SKM-1 (cell line): Measurements from ENCODE around the gene DLG2.

Experiments
- DNase-seq: peaks from one replicate; lab custom pipeline; 2025; ENCODE audit not compliant: unreplicated experiment; lab: John Stamatoyannopoulos, UW

The DLG2 gene

DNA sequence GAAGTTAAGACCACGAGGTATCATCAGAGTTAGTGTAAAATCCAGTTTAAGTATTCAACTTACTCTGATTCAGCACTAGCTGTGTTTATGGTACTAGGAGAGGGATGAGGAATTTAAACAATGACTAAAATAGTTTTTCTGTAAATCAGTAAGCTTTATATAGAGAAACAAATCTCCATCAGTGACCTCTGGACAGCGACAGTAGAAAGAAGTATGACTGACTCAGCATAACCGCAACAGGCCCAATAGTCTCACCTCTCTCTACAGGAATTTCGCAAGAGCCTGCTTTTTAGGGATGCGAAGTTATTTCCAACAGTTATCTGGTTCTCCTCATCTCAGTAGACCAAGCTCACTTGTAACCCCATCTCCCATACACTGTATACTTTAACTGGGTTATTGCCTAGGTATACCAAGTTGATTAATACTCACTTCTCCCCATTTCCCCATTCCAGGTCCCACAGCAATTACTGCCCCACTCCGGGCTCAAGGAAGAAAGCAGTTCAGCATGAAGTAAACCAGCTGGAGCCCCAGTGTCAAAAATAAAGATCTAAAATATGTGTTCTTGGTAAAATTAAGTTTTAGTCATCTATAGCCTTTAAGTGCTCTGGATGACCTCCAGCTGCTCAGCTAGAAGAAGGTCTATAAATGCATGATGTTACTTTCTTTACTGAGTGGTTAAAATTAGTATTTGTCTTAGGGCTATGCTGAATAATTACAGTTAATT is 1570.3 kb downstream of the DLG2 start:
- DNase-seq: no peak

DNA sequence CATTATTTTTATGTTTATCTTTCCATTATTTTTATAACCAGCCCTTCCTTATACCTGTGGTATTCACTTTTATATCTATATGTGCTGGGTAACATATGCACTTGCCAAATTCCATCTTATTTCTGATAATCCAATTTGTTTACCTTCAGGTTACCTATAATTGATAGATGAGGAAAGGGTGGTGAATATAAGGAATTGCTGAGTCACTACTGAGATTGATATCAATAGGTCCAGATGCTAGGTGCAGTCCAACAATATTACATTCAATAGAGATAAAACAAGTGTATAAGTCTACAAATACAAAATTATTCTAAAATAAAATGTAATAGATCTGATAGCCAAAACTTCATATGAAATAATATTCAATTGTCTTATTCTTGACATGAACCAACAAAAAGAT is 1582.0 kb downstream of the DLG2 start:
- no peak for DNase-seq

- DNase-seq: no peak
These were observed 1582.4 kb downstream of the DLG2 start for GRCh38 chr11:84044706-84045105.

- DNase-seq: no peak
These were observed 1590.4 kb downstream of the DLG2 start for GRCh38 chr11:84036664-84037194.

DNA sequence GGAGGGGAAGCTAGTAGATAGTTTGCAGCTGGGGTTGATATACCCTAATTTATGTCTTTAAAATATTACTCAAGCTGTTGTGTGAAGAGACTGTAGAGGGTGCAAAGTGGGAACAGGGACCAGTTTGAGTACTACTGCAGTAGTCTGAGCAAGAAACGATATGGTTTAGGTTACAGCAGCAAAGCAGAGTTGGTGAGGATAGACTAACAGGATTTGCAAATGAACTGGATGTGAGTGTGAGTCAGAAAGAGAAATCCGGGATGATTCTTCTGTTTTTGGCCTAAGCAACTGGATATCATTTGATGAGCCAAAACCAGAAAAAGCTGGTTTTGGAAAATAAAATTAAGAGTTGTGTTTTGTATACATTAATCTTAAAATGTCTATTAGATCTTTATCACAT is 1591.5 kb downstream of the DLG2 start:
- no peak for DNase-seq

DNA sequence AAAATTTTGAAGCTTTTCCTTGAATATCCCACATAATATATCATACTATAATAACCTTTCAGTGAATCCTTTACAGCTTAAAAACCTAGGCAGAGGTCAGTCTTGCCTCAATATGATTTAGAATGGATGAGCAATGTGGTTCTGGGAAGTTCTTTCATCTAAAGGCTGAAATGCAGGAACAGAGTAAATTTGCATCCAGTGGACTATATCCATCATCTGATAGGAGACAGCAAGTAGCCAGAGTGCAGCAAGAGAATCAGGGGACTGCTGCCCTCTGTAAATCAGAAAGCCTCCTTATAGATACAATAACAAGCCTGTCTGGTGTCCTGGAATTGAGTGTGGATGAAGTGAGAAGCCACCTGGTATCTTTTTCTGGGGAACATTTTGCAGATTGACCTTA is 1592.7 kb downstream of the DLG2 start:
- DNase-seq: no peak

GRCh38 chr11:84024266-84024665 is 1602.9 kb downstream of the DLG2 start:
- DNase-seq: no peak

GRCh38 chr11:84022695-84023094 is 1604.4 kb downstream of the DLG2 start:
- no peak for DNase-seq

- DNase-seq: no peak
These were observed 1604.9 kb downstream of the DLG2 start for GRCh38 chr11:84022201-84022600.

DNA sequence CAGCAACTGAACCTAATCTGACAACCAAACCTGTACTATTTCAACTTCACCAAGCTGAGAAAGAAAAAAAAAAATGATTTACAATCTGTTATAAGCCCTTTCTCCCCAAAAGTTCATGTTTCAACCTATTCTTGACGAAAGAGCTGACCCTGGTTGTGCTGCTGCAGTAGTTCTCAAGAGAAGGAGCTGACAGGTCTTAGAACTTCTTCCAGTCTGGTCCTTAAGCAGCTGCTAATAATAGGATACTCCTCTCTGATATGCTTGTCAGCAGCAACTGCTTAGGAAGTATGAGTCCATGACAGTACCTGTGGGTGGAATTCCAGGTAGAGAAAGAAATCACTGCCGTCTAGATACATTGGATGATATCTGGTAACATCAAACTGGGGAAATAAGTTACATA is 1605.9 kb downstream of the DLG2 start:
- DNase-seq: no peak

DNA sequence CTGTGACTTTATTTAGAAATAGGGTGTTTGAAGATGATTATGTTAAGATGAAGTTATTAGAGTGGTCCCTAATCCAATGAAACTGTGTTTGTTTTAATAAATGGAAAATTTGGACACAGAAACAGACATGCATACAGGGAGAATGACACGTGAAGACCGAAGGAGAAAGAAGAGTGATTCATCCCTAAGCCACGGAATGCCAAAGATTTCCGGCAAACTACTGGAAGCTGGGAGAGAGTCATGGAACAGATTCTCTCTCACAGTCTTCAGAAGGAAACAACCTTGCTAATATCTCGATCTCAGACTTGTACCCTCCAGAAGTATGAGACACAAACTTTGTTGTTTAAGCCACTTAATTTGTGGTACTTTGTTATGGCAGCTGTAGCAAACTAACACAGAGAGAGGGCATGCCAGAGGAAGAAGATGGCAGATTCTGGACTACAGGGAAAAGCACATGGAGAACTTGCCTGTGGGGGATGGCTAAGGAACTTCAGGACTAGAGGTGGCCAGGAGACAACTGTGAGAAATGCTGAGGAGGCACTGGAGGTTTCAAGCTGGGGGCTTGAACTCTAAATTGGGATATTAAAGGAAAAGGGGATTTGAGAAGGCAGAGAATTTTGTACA is 1607.5 kb downstream of the DLG2 start:
- DNase-seq: no peak

- DNase-seq: no peak
These were observed 1612.6 kb downstream of the DLG2 start for GRCh38 chr11:84014539-84014938.

DNA sequence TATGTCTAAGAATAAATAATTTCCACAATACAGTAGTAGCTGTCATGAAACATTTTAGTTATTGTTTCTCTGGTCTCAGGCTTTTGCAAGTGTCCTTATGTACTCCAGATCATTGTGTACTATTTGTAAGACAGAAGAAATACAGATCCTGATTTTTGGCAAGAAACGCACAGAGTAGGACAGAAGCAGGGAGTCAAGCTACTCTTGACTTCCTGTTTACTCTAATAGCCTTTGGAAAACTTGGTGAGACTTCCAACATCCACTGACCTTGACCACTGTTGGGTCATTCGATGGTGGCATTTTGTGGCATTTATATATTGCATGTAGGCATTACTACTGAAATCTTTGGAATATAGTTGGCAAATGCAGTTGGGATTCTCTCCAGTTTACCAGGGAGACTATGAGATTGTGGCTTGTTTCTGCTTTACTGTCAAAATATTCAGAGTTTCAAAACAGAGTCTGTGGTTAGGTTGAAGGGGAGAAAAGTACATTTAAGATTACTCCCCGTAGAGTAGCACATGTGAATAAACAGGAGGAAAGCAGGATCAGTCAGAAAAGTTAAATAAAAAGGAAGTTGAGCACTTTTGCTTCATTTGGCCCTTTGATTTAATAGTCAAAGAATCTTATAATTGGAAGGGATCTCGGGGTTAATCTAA is 1614.8 kb downstream of the DLG2 start:
- DNase-seq: no peak

- DNase-seq: no peak
These were observed 1624.0 kb downstream of the DLG2 start for GRCh38 chr11:84003181-84003580.

- no peak for DNase-seq
These were observed 1628.2 kb downstream of the DLG2 start for GRCh38 chr11:83998921-83999320.

- no peak for DNase-seq
These were observed 1636.9 kb downstream of the DLG2 start for GRCh38 chr11:83990160-83990733.

GRCh38 chr11:83982825-83983224 is 1644.3 kb downstream of the DLG2 start:
- DNase-seq: no peak

DNA sequence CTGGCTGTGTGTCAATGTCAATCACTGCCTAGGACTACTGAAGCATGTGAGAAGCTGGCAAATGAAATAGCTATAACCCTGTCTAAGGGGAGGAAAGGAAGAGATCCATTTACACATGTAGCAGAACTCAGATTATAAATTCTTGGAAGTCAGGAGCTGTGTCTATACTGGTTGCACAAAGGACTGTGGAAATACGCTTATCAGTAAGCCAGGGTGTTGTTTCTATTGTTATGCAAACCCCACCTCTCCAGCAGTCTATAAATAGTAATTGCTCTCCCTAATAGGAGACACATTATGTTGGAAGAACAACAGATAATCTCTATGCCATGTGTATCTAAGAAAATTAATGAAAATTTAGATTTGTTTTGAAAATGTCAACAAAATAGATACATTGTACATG is 1647.6 kb downstream of the DLG2 start:
- DNase-seq: no peak

GRCh38 chr11:83978942-83979341 is 1648.2 kb downstream of the DLG2 start:
- no peak for DNase-seq

DNA sequence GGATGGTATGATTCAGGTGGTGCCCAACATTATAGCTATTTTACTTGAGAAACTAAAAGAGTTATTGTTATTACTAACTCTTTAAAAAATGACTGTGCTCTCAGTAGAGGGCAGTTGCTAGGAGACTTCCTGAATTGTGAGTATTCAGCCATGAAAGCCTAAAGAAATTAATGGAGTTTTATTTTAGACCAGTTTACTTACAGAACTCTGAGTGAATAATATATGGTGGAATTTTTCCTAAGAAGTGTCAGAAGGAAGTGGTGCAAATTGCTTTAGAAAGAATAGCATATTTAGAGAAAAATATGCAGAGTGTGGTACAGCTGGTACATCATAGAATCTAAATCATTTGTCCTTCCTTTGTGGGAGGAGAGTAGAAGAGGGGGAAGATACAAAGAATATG is 1651.1 kb downstream of the DLG2 start:
- no peak for DNase-seq

DNA sequence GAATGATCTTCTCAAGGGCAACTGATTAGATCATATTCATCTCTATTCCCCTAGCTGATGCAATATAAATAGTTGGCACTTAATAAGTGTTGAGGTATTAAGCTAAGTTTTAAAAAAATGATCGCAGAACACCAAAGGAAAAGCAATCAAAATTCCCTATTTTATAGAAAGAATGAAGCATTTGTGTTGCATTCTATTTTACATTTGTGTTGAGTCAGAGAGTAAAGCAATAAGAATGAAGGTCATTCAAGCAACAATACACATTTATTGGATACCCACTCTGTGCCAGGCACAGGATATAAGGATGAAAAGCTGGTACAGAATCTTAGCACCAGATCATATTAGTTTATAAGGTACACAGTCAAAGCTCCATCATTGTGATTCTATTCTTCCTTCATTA is 1654.6 kb downstream of the DLG2 start:
- DNase-seq: no peak

DNA sequence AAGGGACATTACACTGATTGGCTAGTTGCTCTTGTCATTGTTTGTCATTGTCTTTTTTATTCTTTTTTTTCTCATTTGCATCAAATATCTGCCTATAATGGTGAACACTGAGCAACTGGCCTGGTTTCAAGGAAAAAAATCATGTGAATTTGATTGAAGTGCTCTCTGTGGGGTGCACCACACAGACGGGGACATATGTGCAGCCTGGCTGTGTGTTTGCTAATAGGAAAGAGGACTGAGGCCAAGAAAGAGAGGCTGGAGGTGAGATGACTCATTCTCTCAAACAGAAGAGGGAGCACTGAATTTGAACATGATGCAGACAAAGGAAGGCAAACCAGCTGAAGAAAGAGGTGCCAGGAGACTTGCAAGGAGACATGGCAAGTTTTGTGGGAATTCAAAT is 1656.1 kb downstream of the DLG2 start:
- no peak for DNase-seq
